Sigmoid colon (tissue), 4 donors: ENCODE data around the gene DFFB.

Source experiments
- CTCF ChIP-seq, 4 experiments: fragments of 450-650 bp in 3 of 4; fragments of 200-600 bp in 1 of 4; IDR thresholded peaks; one replicate each; pipeline ENCODE4 v1.5.1; 2016 to 2019; ENCODE audit warnings: antibody characterized with exemption in 4 of 4, mild to moderate bottlenecking in 3 of 4, moderate library complexity in 2 of 4
- EP300 ChIP-seq, 4 donors: sonication (generic); formaldehyde crosslinking; IDR thresholded peaks; one replicate each; pipeline ENCODE4 v1.6.1; 2017; ENCODE audit warnings: antibody characterized with exemption in 4 of 4
- POLR2A ChIP-seq, 2 donors: fragments of 450-650 bp; IDR thresholded peaks; one replicate each; pipeline ENCODE4 v1.6.1; 2016; ENCODE audit warnings: antibody characterized with exemption in 2 of 2, mild to moderate bottlenecking in 2 of 2, moderate library complexity in 2 of 2

GRCh38 chr1:3852091-3852490 is 5.2 kb upstream of the DFFB start:
- TF ChIP-seq POLR2A (IDR thresholded peaks at IDR 0.05) (no peak), CTCF (IDR thresholded peaks at IDR 0.05) (no peak), EP300 (IDR thresholded peaks at IDR 0.05) (no peak)
